AG20443 (cell line): ENCODE measurements around the gene FIBP.

ENCODE experiments used
- DNase-seq: peaks from one replicate; pipeline ENCODE4 v3.0.0; 2012; ENCODE audit warnings: low spot score, mixed read lengths

Gene FIBP

DNA sequence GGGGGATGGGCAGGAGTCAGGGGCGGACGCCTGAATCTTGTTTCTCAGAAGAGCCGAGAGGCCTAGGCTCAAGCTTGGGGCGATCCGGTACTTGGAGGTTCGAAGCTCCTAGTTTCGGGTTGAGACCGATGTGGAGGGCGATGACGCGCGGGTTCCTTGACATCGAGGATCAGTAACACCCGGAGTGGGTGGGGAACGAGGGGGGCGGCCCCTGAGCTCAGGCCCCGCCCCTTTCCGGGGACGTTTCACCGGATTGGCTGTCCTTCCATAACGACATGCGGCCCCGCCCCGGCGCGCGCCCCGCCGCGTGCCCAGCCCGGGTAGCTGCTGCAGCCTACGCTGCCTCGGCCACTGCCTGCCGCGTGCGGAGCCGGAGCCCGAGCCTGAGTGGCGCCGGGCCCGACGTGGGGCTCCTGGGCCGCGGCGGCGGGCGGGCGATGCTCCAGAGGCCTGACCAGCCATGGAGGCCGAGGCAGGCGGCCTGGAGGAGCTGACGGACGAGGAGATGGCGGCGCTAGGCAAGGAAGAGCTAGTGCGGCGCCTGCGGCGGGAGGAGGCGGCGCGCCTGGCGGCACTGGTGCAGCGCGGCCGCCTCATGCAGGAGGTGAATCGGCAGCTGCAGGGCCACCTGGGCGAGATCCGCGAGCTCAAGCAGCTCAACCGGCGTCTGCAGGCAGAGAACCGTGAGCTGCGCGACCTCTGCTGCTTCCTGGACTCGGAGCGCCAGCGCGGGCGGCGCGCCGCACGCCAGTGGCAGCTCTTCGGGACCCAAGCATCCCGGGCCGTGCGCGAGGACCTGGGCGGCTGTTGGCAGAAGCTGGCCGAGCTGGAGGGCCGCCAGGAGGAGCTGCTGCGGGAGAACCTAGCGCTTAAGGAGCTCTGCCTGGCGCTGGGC, 2.3 kb upstream of the FIBP start, which contains the start of gene CCDC85B:
CCDC85B (plus strand) TSS at position 350 of the 895 bp plus-strand sequence; CDS start at position 461, 111 bp downstream.
- peak; percentile 94 for DNase-seq

- DNase-seq, result peak; percentile 41
These were observed 528 bp downstream of the FIBP start for GRCh38 chr11:65887723-65888162.

DNA sequence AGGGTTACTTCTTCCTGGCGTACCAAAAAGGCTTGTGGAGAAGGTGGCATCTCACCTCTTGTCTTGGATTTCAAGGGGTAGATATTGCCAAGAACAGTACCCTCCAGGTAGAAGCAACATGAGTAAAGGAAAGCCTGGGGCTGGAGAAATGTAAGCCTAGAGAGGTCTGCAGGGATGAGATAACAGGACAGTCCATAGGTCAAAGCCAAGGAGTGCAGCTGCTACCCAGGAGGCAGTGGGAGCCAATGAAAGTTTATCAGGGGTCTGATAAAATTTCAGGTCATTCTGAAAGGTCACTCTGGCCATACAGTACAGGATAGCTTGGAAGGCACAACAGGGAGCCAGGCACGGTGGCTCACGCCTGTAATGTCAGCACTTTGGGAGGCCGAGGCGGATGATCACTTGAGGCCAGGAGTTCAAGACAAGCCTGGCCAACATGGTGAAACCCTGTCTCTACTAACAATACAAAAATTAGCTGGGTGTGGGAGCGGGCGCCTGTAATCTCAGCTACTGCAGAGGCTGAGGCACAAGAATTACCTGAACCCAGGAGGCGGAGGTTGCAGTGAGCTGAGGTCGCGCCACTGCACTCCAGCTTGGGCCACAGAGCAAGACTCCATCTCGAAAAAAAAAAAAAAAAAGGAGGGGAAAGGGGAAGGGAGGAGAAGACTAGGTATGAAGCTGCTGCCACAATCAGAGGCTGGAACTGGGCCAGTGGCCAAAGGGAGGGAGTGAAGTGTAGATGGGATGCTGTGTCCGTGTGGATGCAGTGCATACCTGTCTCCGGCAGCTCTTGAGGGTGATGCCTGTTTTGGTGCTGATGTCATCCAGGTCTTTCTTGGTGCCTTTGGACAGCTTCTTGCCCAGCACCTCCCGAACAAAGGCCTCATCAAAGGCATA, 1.2 kb downstream of the FIBP start:
- DNase-seq, result no peak

DNA sequence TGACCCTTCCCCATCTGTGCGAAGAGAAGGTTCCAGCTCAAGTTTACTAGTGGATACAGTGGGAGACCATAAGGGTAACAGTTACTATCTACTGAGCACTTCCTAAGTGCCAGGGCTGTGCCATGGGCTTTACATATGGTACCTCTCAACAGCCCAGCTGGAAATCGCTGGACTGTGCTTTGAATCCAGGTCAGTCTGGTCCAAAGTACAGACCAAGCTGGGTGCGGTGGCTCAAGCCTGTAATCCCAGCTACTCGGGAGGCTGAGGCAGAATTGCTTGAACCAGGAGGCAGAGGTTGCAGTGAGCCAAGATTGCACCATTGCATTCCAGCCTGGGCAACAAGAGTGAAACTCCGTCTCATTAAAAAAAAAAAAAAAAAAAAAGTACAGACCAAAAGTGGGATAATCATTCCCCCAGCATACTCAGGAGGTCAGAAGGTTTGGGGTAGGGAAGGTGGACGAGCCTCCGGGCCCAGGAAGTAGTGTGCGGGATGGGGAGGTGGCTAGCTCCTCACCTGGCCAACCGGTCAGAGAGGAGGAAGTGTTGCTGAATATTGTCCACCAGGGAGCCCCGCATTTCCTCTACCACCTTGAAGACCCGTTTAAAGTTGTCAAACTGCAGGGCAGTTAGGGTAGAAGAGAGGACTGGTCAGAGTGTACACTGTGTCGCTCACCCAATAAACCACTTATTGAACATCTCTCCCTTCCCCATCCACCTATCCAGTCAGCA, 2.3 kb downstream of the FIBP start:
- no peak for DNase-seq

DNA sequence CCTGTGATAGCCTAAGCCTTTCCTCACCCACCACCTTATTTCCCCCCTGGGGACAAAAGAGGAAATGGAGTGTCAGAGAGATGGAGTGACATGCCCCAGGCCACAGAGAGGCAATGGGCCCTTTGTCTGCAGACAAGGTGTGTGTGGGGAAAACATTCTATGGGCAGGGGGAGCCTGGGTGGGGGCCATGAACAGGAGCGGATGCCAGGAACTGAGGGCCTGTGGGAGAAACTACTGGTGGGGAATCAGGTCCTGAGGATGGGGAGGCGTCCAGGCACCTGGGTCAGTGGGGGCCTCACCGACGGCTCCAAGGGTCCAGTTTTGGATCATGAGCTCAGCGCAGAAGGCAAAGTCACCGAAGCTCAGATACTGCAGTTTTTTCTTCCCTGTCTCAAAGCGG, 3.0 kb downstream of the FIBP start:
- DNase-seq, result no peak

- DNase-seq, result peak; percentile 86
These were observed 3.6 kb downstream of the FIBP start for GRCh38 chr11:65884716-65885092.

DNA sequence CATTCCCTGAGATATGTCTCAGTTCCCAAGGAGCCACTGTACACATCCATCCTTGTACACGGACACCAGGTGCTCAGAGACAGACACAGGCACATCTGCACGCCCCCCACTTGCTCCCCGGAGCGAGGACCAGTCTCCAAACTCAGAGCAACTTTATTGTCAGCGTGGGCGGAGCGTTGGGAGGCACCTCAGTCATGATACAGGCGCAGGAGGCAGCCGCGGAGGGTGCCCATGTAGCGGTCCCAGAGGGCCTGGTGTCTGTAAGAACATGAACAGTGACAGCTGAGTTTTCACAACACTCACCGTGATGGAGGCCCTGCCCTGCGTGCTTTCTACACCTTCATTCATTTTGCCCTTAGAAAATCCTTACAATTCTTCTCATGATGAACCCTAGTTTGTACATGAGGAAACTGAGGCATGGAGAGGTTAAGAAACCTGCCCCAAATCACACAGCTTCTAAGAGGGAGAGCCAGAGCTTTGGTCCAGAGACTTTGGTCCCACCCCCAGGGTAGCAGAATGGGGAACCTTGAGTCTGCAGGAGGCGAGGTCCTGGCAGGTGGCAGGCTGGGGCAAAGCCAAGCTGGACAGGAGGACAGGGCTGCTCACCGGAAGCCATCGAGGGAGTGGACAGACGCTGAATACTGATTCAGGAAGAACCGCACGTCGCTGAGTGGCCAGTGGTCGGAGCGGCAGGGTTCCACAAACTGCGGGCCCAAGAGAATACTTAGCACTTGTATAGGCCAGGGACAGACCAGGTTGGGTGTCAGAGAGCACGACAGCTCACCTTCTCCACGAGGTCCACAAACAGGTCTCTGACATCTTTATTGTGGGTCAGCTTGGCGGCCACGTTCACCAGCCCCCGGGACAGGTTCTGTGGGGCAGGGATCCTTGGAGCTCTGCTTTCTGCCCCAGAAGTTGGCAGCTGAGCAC, 4.2 kb downstream of the FIBP start:
- DNase-seq, result no peak

DNA sequence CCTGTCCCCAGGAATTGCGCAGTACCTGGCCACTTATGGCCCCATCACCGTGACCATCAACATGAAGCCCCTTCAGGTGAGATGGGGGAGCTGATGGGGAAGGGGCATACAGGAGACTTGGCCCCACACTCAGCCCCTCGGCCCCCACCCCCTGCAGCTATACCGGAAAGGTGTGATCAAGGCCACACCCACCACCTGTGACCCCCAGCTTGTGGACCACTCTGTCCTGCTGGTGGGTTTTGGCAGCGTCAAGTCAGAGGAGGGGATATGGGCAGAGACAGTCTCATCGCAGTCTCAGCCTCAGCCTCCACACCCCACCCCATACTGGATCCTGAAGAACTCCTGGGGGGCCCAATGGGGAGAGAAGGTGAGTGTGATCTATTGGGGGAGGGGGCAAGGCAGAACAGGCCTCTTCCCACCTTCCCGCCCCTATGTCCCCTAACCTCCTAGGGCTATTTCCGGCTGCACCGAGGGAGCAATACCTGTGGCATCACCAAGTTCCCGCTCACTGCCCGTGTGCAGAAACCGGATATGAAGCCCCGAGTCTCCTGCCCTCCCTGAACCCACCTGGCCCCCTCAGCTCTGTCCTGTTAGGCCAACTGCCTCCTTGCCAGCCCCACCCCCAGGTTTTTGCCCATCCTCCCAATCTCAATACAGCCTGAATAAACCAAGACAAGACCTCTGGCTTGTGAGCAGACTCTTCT, 5.1 kb downstream of the FIBP start:
- DNase-seq, result no peak

DNA sequence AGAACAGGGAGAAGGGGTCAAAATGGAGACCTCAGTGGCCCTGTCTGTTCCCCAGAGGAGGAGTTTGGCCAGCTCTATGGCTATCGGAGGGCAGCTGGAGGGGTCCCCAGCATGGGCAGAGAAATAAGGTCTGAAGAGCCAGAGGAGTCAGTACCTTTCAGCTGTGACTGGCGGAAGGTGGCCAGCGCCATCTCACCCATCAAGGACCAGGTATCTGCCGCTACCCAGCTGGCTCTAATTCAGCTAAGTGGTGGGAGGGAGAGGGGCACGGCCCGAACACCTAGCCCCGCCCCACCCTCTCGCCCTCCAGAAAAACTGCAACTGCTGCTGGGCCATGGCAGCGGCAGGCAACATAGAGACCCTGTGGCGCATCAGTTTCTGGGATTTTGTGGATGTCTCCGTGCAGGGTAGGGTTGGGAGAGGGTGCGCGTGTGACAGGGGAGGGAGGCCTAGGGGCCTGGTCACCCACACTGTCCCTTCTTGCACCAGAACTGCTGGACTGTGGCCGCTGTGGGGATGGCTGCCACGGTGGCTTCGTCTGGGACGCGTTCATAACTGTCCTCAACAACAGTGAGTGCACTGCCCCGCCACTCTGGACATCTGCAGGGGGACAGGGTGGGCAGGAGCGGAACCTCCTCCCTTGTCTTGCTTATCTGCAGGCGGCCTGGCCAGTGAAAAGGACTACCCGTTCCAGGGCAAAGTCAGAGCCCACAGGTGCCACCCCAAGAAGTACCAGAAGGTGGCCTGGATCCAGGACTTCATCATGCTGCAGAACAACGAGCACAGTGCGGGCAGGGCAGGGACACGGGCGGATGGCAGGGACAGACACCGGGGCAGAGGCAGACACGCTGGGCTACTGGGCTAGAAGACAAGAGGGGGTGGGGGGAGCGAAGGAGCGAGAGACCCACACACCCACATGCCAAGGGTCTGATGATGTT, 5.9 kb downstream of the FIBP start:
- DNase-seq, result no peak

DNA sequence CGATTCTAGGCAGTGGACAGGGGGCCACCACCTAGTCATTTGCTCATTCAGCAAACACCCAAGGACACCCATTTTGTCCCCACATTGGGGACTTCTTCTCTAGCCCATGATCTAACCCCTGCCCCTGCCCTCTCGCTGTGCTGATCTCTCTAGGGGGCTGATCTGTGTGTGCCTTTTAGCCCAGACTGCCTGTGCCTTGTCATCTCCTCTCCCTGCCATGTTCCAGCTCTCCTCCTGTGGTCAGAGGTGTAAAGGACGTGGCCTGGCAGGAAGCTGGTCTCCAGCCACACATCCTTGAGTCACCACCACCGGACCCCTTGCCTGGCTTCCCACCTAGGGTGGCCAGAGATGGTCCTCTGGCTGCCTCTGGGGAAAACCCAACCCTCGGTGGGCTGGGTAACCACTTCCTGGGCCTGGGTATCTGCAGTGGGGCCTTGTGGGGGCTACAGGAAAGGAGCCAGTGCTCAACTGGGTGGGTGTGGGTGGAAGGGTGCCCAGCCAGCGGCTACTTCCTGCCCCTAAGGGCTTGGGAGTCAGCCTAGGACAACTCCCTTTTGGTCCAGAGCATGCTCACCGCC, 7.3 kb downstream of the FIBP start:
- DNase-seq, result no peak

DNA sequence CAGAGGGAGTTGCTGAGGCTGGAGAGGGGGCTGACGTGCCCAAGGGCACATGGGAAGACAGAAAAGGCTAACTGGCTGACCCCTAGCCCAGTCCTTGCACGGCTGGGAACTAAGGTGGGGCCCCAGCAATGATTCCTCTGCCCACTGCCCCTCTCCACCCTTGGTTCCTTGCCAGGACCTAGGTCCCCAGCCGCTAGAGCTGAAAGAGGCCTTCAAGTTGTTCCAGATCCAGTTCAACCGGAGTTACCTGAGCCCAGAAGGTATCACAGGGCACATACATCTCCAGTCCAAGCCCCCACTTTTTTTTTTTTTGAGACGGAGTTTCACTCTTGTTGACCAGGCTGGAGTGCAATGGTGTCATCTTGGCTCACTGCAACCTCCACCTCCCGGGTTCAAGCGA, 8.2 kb downstream of the FIBP start:
- no peak for DNase-seq

DNA sequence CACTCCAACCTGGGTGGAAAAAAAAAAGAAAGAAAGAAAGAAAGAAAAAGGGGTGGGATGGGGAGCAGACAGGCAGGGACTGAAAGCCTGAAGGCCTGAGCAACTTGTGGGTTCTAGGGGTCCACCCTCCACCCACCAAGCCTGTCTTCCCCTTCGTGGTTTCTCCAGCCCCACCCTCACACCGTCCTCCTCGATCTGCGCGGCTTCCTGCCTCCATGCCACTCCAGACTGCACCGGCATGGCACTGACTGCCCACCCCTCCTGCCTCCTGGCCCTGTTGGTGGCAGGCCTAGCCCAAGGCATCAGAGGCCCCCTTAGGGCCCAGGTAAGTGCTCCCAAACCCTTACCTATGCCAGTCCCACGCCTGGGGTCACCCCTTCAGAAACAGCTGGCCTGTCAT, 8.7 kb downstream of the FIBP start, which contains the start of gene CTSW:
CTSW (plus strand) TSS at position 221 of the 400 bp plus-strand sequence; CDS start at position 239, 18 bp downstream.
- no peak for DNase-seq

DNA sequence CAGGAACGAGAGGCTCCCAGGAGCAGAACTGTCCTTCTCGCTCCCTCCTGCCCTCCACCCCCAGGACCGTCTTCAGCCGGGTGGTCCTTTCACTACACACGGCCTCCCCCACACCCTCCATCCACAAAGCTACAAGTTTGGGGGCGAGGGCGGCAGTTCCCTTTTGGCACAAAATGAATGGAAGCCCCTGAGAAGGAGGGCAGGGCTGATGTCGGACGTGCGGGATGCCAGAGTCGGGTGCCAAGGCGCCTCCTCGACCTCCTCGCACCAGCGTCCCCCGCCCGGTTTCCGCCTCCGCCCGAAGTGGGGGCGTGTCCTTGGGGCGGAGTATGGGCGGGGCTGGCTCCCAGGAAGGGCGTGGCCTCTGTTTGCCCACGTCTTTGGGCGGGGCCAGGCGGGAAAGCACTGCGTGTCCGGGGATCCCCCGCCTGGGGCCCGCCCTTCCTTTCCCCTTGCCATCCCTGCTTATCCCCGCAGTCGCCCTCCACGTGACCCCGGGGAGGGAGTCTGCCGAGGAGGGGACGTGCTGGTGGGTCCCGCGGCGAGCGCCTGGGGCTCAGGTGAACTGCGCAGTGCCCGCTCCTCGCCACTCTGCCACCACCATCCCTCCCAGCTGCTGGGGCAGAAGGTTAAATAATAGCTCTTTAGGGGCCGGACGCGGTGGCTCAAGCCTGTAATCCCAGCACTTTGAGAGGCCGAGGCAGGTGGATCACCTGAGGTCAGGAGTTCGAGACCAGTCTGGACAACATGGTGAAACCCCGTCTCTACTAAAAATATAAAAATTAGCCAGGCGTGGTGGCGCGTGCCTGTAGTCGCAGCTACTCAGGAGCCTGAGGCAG, 14.7 kb downstream of the FIBP start:
- DNase-seq, result peak; percentile 97

- peak; percentile 68 for DNase-seq
These were observed 15.5 kb downstream of the FIBP start, which contains the start of gene EFEMP2 for GRCh38 chr11:65872586-65873317. Gene EFEMP2, minus strand, starts transcription at chr11:65872800. Its CDS starts 446 bp downstream, at chr11:65872354.

GRCh38 chr11:65871811-65872548, 16.3 kb downstream of the FIBP start:
- DNase-seq, result peak; percentile 53
